H1 (cell line): ENCODE data around the gene CYTIP. TPM values are rescaled to one million over a fixed set of nuclear protein-coding genes. Genes with fewer than 3 reads are reported as not detected.

ENCODE experiments used
- CTCF ChIP-seq, 3 experiments: IDR thresholded peaks; 1 replicate in 2 of 3; 2 replicates in 1 of 3; pipeline versions ENCODE4 v1.5.1 to v1.6.1; 2011; ENCODE audit warnings: low read length in 3 of 3, mild to moderate bottlenecking in 3 of 3, inconsistent platforms in 2 of 3, low read depth in 1 of 3, moderate library complexity in 1 of 3; ENCODE audit not compliant: insufficient read depth in 1 of 3; ENCODE audit errors: control extremely low read depth in 1 of 3
- GABPA ChIP-seq: IDR thresholded peaks from 2 replicates; pipeline ENCODE4 v1.6.1; 2011; ENCODE audit warnings: mild to moderate bottlenecking, low read length, moderate library complexity, borderline replicate concordance; ENCODE audit not compliant: insufficient read depth
- GTF2F1 ChIP-seq: IDR thresholded peaks from 2 replicates; pipeline ENCODE4 v1.6.1; 2012; ENCODE audit warnings: low read depth, low read length, improper control_type of control experiment, borderline replicate concordance
- RAD21 ChIP-seq, 2 experiments: IDR thresholded peaks in 1 of 2; conservative IDR thresholded peaks in 1 of 2; 2 replicates each; pipeline ENCODE4 v1.6.1; 2011; ENCODE audit warnings: low read depth in 2 of 2, low read length in 2 of 2, improper control_type of control experiment in 1 of 2, inconsistent platforms in 1 of 2, mild to moderate bottlenecking in 1 of 2, moderate library complexity in 1 of 2
- RBBP5 ChIP-seq: IDR thresholded peaks from 2 replicates; pipeline ENCODE4 v1.7.1; 2012; ENCODE audit warnings: low read depth, mild to moderate bottlenecking, inconsistent platforms, low read length, moderate library complexity, borderline replicate concordance
- SP1 ChIP-seq: IDR thresholded peaks from 2 replicates; pipeline ENCODE4 v1.6.1; 2011; ENCODE audit warnings: low read depth, low read length
- polyA plus RNA-seq, 7 experiments: library from polyadenylated mRNA; depleted of rRNA in 3 of 7; stranded (reverse) in 5 of 7; unstranded in 2 of 7; fragments of >200 nt in 5 of 7; fragments of 200-250 nt in 2 of 7; gene quantifications; 1 replicate in 5 of 7; 2 replicates in 1 of 7; 4 replicates in 1 of 7; pipeline versions ENCODE4 v1.2.1 to v1.2.3, GENCODE V29; 2011 to 2013; ENCODE audit warnings: missing spikeins in 2 of 7, mixed read lengths in 2 of 7
- total RNA-seq: library from RNA; stranded (reverse); fragmentation: NEBNext Ultra II Directional; extraction: Animal tissue kit (Norgen Biotek cat#: 25700); gene quantifications from 2 replicates; pipeline ENCODE4 v1.2.1, GENCODE V29; 2021

CYTIP gene
- total and polyA plus RNA-seq, 2 of the 8 experiments (the other 6 are each of a cell fraction or from before 2014, with no cell fraction given): 0.12 TPM; not detected in 1

DNA sequence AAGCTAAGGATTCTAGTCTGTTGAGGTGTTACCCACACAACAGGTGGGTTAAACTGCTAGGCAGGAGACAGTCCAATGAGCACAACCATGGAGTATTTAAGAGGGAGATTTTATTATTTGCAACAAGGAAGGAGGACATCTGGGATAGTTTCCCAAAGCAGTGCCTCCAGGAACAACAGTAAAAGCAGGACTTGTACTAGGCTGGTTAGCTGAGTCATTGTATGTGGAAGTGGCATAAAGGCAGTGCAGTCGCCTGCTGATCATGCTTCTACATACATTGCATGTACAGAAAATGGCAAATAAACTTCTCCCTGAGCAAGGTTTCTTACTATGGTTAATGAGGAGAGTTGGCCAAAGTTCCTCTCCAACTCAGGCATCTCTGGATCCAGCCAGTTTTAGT lies 46.1 kb upstream of the CYTIP start (continued):
- TF ChIP-seq CTCF (IDR thresholded peaks at IDR 0.05; ENCODE audit: control extremely low read depth in 1 of 3, insufficient read depth in 1 of 3, low read depth in 1 of 3, low read length in 3 of 3) (no peak), GTF2F1 (no peak), GABPA (no peak), RBBP5 (no peak), SP1 (no peak), RAD21 (IDR thresholded peaks at IDR 0.05 in 1 of 2, conservative IDR thresholded peaks at IDR 0.05 in 1 of 2; ENCODE audit: low read depth in 2 of 2, low read length in 2 of 2) (no peak)
